WTC11 (cell line): ENCODE measurements around the gene OSBP2. TPM values are rescaled to one million over a fixed set of nuclear protein-coding genes. Genes with fewer than 3 reads are reported as not detected.

Experiments
- ATAC-seq: fragments of 200-7000 bp; cut with Tn5 transposase; 2 replicates; pipeline ENCODE4 v1.10.0; 2021; ENCODE audit warnings: mild to moderate bottlenecking, moderate library complexity
- CTCF ChIA-PET: fragments of 300-600 bp; sonication (Branson Sonifier 250); formaldehyde crosslinking; loops from one replicate; lab custom pipeline; 2021; ENCODE audit warnings: antibody characterized with exemption; lab: Charles Lee
- POLR2A ChIA-PET: fragments of 350-600 bp; sonication (Branson Sonifier 250); formaldehyde crosslinking; loops from one replicate; lab custom pipeline; 2021; ENCODE audit warnings: antibody characterized with exemption; lab: Charles Lee
- DNase-seq: peaks from one replicate; pipeline ENCODE4 v3.0.0; 2021; ENCODE audit warnings: low spot score
- H3K27ac Mint-ChIP-seq: 2 replicates; pipeline ENCODE4 v1.8.0; 2021; ENCODE audit warnings: mixed read lengths
- H3K27me3 Mint-ChIP-seq: 2 replicates; pipeline ENCODE4 v1.8.0; 2021; ENCODE audit warnings: low read depth, mild to moderate bottlenecking, moderate library complexity, mixed read lengths
- H3K36me3 Mint-ChIP-seq: 2 replicates; pipeline ENCODE4 v1.8.0; 2021; ENCODE audit warnings: mixed read lengths
- H3K4me1 Mint-ChIP-seq: 2 replicates; pipeline ENCODE4 v1.8.0; 2022; ENCODE audit warnings: mixed read lengths
- H3K4me3 Mint-ChIP-seq: 2 replicates; pipeline ENCODE4 v1.8.0; 2021; ENCODE audit warnings: mild to moderate bottlenecking, moderate library complexity, mixed read lengths
- H3K9me3 Mint-ChIP-seq: 2 replicates; pipeline ENCODE4 v1.8.0; 2021; ENCODE audit warnings: mixed read lengths
- EMX1 ChIP-seq: fragments of 250-450 bp; sonication (Bioruptor Pico); IDR thresholded peaks from 2 replicates; pipeline ENCODE4 v1.8.0; 2021; ENCODE audit warnings: mild to moderate bottlenecking
- GTF2I ChIP-seq: fragments of 250-450 bp; sonication (Bioruptor Pico); conservative IDR thresholded peaks from 2 replicates; pipeline ENCODE4 v1.4.0; 2021; ENCODE audit warnings: mild to moderate bottlenecking
- HMGA2 ChIP-seq: fragments of 250-450 bp; sonication (Bioruptor Pico); IDR thresholded peaks from 2 replicates; pipeline ENCODE4 v1.4.0; 2021; ENCODE audit warnings: mild to moderate bottlenecking, moderate library complexity
- IRF2 ChIP-seq: sonication (generic); formaldehyde crosslinking; IDR thresholded peaks from 2 replicates; pipeline ENCODE4 v1.8.0; 2022; ENCODE audit warnings: low read depth, missing genetic modification reagents, borderline replicate concordance
- MLX ChIP-seq: sonication (generic); formaldehyde crosslinking; IDR thresholded peaks from 2 replicates; pipeline ENCODE4 v1.8.1; 2023; ENCODE audit warnings: mild to moderate bottlenecking, missing genetic modification reagents, moderate library complexity
- PRRX2 ChIP-seq: fragments of 250-450 bp; sonication (Bioruptor Pico); IDR thresholded peaks from 2 replicates; pipeline ENCODE4 v1.8.0; 2021; ENCODE audit warnings: mild to moderate bottlenecking
- RELA ChIP-seq: sonication (generic); formaldehyde crosslinking; IDR thresholded peaks from 2 replicates; pipeline ENCODE4 v1.8.1; 2022; ENCODE audit warnings: missing genetic modification reagents, mild to moderate bottlenecking, borderline replicate concordance
- SMAD3 ChIP-seq: sonication (generic); formaldehyde crosslinking; IDR thresholded peaks from 2 replicates; pipeline ENCODE4 v1.8.0; 2022; ENCODE audit warnings: missing genetic modification reagents, mild to moderate bottlenecking, borderline replicate concordance
- SMAD4 ChIP-seq: sonication (generic); formaldehyde crosslinking; IDR thresholded peaks from 2 replicates; pipeline ENCODE4 v1.8.0; 2022; ENCODE audit warnings: mild to moderate bottlenecking, missing genetic modification reagents
- SOX15 ChIP-seq: fragments of 250-450 bp; sonication (Bioruptor Pico); IDR thresholded peaks from 2 replicates; pipeline ENCODE4 v1.9.0; 2021; ENCODE audit warnings: mild to moderate bottlenecking
- ZNF232 ChIP-seq: sonication (generic); formaldehyde crosslinking; IDR thresholded peaks from 2 replicates; pipeline ENCODE4 v1.8.0; 2022; ENCODE audit warnings: mild to moderate bottlenecking, missing genetic modification reagents
- ZNF317 ChIP-seq: sonication (generic); formaldehyde crosslinking; IDR thresholded peaks from 2 replicates; pipeline ENCODE4 v1.8.1; 2023; ENCODE audit warnings: low read depth, mild to moderate bottlenecking, moderate library complexity, missing genetic modification reagents, borderline replicate concordance
- ZNF671 ChIP-seq: fragments of 250-450 bp; sonication (Bioruptor Pico); IDR thresholded peaks from 2 replicates; pipeline ENCODE4 v1.8.0; 2021; ENCODE audit warnings: mild to moderate bottlenecking
- total RNA-seq: library from RNA; stranded (reverse); gene quantifications from 3 replicates; pipeline ENCODE4 v1.2.3, GENCODE V29; 2021
- TF ChIP-seq, protein P1 (sequence below): fragments of 200-600 bp; IDR thresholded peaks from 2 replicates; pipeline ENCODE4 v1.8.0; 2022; ENCODE audit warnings: antibody characterized with exemption
- TF ChIP-seq, protein P2 (sequence below): sonication (generic); formaldehyde crosslinking; IDR thresholded peaks from 2 replicates; pipeline ENCODE4 v1.8.0; 2022; ENCODE audit warnings: missing genetic modification reagents
- TF ChIP-seq, protein P3 (sequence below): sonication (generic); formaldehyde crosslinking; IDR thresholded peaks from 2 replicates; pipeline ENCODE4 v1.8.0; 2022; ENCODE audit warnings: mild to moderate bottlenecking, missing genetic modification reagents
- TF ChIP-seq, protein P4 (sequence below): sonication (generic); formaldehyde crosslinking; conservative IDR thresholded peaks from 2 replicates; pipeline ENCODE4 v1.8.1; 2022; ENCODE audit warnings: mild to moderate bottlenecking, missing genetic modification reagents
- TF ChIP-seq, protein P5 (sequence below): fragments of 250-450 bp; sonication (Bioruptor Pico); IDR thresholded peaks from 2 replicates; pipeline ENCODE4 v1.8.0; 2021; ENCODE audit warnings: mild to moderate bottlenecking
- TF ChIP-seq, protein P6 (sequence below): fragments of 250-450 bp; sonication (Bioruptor Pico); IDR thresholded peaks from 2 replicates; pipeline ENCODE4 v1.9.0; 2021; ENCODE audit warnings: mild to moderate bottlenecking, borderline replicate concordance

OSBP2 gene
- total RNA-seq, 1 experiment from 2014 or later: 4.1 TPM

DNA sequence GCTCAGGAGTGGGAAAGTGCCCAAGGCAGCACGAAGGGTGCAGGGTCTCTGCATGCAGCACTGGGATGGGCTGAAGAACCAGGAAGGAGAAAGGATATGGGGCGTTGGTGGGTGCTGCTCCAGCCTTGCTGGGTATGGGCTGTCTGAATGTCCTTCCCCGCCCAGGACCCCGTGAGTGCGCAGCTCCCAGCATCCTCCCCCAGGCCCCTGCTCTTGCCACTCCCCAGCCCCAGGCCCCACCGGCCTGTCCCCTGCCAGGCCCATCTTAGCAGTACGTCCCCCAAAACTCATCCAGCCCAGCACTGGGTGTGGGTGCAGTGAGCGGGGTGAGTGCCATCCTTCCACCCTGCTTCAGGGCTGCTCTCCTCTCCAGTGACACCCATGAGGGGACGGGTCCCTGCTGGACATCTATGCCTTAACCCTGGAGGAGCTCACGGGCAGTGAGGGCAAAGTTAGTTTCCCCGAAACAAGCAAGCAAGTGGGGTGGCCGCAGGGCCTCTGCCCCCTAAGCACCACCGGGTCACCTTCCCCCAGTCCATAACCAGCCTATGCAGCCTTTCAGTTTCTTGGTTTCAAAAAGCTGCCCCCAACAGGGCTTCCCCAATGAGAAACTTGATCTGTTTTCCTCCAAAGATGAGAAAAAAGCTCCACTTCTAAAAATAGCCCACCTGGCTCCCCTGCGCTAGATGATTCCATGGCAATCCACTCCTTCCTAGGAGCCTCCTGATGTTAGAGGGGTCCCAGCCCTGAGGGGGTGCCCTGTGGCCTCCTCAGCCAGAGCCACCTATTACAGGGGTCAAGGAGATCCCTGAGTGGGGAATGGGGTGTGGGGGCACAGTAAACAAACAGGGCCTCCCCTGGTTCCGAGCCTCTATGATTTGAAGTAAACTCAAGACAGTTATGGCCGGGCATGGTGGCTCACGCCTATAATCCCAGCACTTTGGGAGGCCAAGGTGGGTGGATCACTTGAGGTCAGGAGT is 170.1 kb downstream of the OSBP2 start:
- ChIA-PET POLR2A (interaction anchor here (0.7 kb wide), 1 partner anchor 176 kb away, joined by 3 read pairs; no protein-coding TSS in a partner anchor), CTCF (interaction anchor here (0.7 to 0.8 kb wide), 2 partner anchors 101 to 379 kb away, joined by 3 read pairs; no protein-coding TSS in a partner anchor)
- DNase-seq (no peak), ATAC-seq (no peak)
- Mint-ChIP-seq H3K4me1 (peaks cover 3% of the 10 kb centered on the region; the same call in 1 of the 2 replicates), H3K27me3 (no peaks in the 10 kb centered on the region), H3K27ac (no peak overlapping the region), H3K36me3 (no peaks in the 10 kb centered on the region), H3K4me3 (no peak overlapping the region), H3K9me3 (no peaks in the 10 kb centered on the region)
- TF ChIP-seq EMX1 (CRISPR knock-in tag) (no peak), ZNF671 (CRISPR knock-in tag) (no peak), SMAD3 (CRISPR knock-in tag) (no peak), GTF2I (CRISPR knock-in tag) (no peak), HMGA2 (CRISPR knock-in tag) (no peak), ZNF232 (CRISPR knock-in tag) (no peak), IRF2 (no peak), SOX15 (CRISPR knock-in tag) (no peak), SMAD4 (CRISPR knock-in tag) (no peak), RELA (no peak)
- TF ChIP-seq, protein P1, sequence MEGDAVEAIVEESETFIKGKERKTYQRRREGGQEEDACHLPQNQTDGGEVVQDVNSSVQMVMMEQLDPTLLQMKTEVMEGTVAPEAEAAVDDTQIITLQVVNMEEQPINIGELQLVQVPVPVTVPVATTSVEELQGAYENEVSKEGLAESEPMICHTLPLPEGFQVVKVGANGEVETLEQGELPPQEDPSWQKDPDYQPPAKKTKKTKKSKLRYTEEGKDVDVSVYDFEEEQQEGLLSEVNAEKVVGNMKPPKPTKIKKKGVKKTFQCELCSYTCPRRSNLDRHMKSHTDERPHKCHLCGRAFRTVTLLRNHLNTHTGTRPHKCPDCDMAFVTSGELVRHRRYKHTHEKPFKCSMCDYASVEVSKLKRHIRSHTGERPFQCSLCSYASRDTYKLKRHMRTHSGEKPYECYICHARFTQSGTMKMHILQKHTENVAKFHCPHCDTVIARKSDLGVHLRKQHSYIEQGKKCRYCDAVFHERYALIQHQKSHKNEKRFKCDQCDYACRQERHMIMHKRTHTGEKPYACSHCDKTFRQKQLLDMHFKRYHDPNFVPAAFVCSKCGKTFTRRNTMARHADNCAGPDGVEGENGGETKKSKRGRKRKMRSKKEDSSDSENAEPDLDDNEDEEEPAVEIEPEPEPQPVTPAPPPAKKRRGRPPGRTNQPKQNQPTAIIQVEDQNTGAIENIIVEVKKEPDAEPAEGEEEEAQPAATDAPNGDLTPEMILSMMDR: no peak
- TF ChIP-seq, protein P2, sequence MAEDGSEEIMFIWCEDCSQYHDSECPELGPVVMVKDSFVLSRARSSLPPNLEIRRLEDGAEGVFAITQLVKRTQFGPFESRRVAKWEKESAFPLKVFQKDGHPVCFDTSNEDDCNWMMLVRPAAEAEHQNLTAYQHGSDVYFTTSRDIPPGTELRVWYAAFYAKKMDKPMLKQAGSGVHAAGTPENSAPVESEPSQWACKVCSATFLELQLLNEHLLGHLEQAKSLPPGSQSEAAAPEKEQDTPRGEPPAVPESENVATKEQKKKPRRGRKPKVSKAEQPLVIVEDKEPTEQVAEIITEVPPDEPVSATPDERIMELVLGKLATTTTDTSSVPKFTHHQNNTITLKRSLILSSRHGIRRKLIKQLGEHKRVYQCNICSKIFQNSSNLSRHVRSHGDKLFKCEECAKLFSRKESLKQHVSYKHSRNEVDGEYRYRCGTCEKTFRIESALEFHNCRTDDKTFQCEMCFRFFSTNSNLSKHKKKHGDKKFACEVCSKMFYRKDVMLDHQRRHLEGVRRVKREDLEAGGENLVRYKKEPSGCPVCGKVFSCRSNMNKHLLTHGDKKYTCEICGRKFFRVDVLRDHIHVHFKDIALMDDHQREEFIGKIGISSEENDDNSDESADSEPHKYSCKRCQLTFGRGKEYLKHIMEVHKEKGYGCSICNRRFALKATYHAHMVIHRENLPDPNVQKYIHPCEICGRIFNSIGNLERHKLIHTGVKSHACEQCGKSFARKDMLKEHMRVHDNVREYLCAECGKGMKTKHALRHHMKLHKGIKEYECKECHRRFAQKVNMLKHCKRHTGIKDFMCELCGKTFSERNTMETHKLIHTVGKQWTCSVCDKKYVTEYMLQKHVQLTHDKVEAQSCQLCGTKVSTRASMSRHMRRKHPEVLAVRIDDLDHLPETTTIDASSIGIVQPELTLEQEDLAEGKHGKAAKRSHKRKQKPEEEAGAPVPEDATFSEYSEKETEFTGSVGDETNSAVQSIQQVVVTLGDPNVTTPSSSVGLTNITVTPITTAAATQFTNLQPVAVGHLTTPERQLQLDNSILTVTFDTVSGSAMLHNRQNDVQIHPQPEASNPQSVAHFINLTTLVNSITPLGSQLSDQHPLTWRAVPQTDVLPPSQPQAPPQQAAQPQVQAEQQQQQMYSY (CRISPR knock-in tag): no peak
- TF ChIP-seq, protein P3, sequence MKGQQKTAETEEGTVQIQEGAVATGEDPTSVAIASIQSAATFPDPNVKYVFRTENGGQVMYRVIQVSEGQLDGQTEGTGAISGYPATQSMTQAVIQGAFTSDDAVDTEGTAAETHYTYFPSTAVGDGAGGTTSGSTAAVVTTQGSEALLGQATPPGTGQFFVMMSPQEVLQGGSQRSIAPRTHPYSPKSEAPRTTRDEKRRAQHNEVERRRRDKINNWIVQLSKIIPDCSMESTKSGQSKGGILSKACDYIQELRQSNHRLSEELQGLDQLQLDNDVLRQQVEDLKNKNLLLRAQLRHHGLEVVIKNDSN (CRISPR knock-in tag): no peak
- TF ChIP-seq, protein P4, sequence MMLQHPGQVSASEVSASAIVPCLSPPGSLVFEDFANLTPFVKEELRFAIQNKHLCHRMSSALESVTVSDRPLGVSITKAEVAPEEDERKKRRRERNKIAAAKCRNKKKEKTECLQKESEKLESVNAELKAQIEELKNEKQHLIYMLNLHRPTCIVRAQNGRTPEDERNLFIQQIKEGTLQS (CRISPR knock-in tag): no peak
- TF ChIP-seq, protein P5, sequence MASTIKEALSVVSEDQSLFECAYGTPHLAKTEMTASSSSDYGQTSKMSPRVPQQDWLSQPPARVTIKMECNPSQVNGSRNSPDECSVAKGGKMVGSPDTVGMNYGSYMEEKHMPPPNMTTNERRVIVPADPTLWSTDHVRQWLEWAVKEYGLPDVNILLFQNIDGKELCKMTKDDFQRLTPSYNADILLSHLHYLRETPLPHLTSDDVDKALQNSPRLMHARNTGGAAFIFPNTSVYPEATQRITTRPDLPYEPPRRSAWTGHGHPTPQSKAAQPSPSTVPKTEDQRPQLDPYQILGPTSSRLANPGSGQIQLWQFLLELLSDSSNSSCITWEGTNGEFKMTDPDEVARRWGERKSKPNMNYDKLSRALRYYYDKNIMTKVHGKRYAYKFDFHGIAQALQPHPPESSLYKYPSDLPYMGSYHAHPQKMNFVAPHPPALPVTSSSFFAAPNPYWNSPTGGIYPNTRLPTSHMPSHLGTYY (CRISPR knock-in tag): no peak

- peaks cover 3% of the 10 kb centered on the region; the same call in 1 of the 2 replicates for H3K4me1 Mint-ChIP-seq
- H3K27ac Mint-ChIP-seq: no peak overlapping the region
- ChIA-PET POLR2A (no interaction called here), CTCF (interaction anchor here (0.7 to 1.4 kb wide), 3 partner anchors 9 to 380 kb away, joined by 3 to 4 read pairs (median 4); no protein-coding TSS in a partner anchor)
- H3K27me3 Mint-ChIP-seq: no peaks in the 10 kb centered on the region
- no peaks in the 10 kb centered on the region for H3K9me3 Mint-ChIP-seq
- H3K36me3 Mint-ChIP-seq: no peaks in the 10 kb centered on the region
- no peak for ATAC-seq
- H3K4me3 Mint-ChIP-seq: no peak overlapping the region
- no peak for DNase-seq
- TF ChIP-seq ZNF317 (CRISPR knock-in tag): no peak
- TF ChIP-seq, protein P5 (CRISPR knock-in tag): no peak
- TF ChIP-seq, protein P6, sequence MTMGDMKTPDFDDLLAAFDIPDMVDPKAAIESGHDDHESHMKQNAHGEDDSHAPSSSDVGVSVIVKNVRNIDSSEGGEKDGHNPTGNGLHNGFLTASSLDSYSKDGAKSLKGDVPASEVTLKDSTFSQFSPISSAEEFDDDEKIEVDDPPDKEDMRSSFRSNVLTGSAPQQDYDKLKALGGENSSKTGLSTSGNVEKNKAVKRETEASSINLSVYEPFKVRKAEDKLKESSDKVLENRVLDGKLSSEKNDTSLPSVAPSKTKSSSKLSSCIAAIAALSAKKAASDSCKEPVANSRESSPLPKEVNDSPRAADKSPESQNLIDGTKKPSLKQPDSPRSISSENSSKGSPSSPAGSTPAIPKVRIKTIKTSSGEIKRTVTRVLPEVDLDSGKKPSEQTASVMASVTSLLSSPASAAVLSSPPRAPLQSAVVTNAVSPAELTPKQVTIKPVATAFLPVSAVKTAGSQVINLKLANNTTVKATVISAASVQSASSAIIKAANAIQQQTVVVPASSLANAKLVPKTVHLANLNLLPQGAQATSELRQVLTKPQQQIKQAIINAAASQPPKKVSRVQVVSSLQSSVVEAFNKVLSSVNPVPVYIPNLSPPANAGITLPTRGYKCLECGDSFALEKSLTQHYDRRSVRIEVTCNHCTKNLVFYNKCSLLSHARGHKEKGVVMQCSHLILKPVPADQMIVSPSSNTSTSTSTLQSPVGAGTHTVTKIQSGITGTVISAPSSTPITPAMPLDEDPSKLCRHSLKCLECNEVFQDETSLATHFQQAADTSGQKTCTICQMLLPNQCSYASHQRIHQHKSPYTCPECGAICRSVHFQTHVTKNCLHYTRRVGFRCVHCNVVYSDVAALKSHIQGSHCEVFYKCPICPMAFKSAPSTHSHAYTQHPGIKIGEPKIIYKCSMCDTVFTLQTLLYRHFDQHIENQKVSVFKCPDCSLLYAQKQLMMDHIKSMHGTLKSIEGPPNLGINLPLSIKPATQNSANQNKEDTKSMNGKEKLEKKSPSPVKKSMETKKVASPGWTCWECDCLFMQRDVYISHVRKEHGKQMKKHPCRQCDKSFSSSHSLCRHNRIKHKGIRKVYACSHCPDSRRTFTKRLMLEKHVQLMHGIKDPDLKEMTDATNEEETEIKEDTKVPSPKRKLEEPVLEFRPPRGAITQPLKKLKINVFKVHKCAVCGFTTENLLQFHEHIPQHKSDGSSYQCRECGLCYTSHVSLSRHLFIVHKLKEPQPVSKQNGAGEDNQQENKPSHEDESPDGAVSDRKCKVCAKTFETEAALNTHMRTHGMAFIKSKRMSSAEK (CRISPR knock-in tag): no peak
- TF ChIP-seq PRRX2 (CRISPR knock-in tag): no peak
- no peak for TF ChIP-seq MLX (CRISPR knock-in tag)
- no peak for TF ChIP-seq RELA
- TF ChIP-seq IRF2: no peak
Observed at GRCh38 chr22:30865656-30866055, 171.0 kb downstream of the OSBP2 start.
